Endodermal cell (in vitro differentiated cells): ENCODE results near the gene ZBTB20. TPM values are rescaled to one million over a fixed set of nuclear protein-coding genes. Genes with fewer than 3 reads are reported as not detected.

ENCODE experiments used
- DNase-seq: peaks from one replicate; pipeline ENCODE4 v3.0.0-alpha.2; 2017
- H3K27ac ChIP-seq: 2 replicates; pipeline ENCODE4 v1.5.1; 2013; ENCODE audit warnings: mild to moderate bottlenecking, low read depth, low read length, moderate library complexity
- H3K27me3 ChIP-seq: 2 replicates; pipeline ENCODE4 v1.6.1; 2013; ENCODE audit warnings: mild to moderate bottlenecking, low read length, moderate library complexity; ENCODE audit not compliant: insufficient read depth, control insufficient read depth, poor library complexity, severe bottlenecking
- H3K36me3 ChIP-seq: 2 replicates; pipeline ENCODE4 v1.7.0; 2013; ENCODE audit warnings: mild to moderate bottlenecking, low read length, moderate library complexity; ENCODE audit not compliant: control insufficient read depth, insufficient read depth
- H3K4me1 ChIP-seq: one replicate; pipeline ENCODE4 v1.7.0; 2013; ENCODE audit warnings: low read length; ENCODE audit not compliant: control insufficient read depth, insufficient read depth
- H3K4me3 ChIP-seq: 2 replicates; pipeline ENCODE4 v1.5.1; 2013; ENCODE audit warnings: mild to moderate bottlenecking, low read length, moderate library complexity
- H3K9ac ChIP-seq: 2 replicates; pipeline ENCODE4 v1.6.1; 2013; ENCODE audit warnings: mild to moderate bottlenecking, low read length, moderate library complexity; ENCODE audit not compliant: poor library complexity, severe bottlenecking; ENCODE audit errors: extremely low read depth
- H3K9me3 ChIP-seq: 2 replicates; pipeline ENCODE4 v1.6.1; 2013; ENCODE audit warnings: mild to moderate bottlenecking, low read length, moderate library complexity; ENCODE audit not compliant: control insufficient read depth
- H3K27ac Mint-ChIP-seq: 2 replicates; pipeline ENCODE4 v1.8.0; 2020; ENCODE audit warnings: mixed read lengths
- H3K27me3 Mint-ChIP-seq: 2 replicates; pipeline ENCODE4 v1.8.0; 2021; ENCODE audit warnings: mild to moderate bottlenecking, mixed read lengths; ENCODE audit not compliant: insufficient read depth
- H3K36me3 Mint-ChIP-seq: 2 replicates; pipeline ENCODE4 v1.8.0; 2020; ENCODE audit warnings: low read depth, mixed read lengths
- H3K4me1 Mint-ChIP-seq: 2 replicates; pipeline ENCODE4 v1.8.0; 2020; ENCODE audit warnings: mixed read lengths
- H3K4me3 Mint-ChIP-seq: 2 replicates; pipeline ENCODE4 v1.8.0; 2020; ENCODE audit warnings: mild to moderate bottlenecking, moderate library complexity, mixed read lengths
- H3K9me3 Mint-ChIP-seq: 2 replicates; pipeline ENCODE4 v1.8.0; 2020; ENCODE audit warnings: mild to moderate bottlenecking, mixed read lengths
- CTCF ChIP-seq: fragments of 200-600 bp; sonication (generic); conservative IDR thresholded peaks from 2 replicates; pipeline ENCODE4 v1.5.0; 2021; ENCODE audit warnings: antibody characterized with exemption, mild to moderate bottlenecking
- WGBS, 2 experiments: methylation state at CpG; one replicate each; pipeline versions ENCODE4 v1.1.5 to v1.1.7; 2013; ENCODE audit warnings: missing lambda C conversion rate in 2 of 2, mixed read lengths in 1 of 2; ENCODE audit not compliant: insufficient coverage in 1 of 2, insufficient read length in 1 of 2; 5-methylcytosine and 5-hydroxymethylcytosine counted together
- total RNA-seq, 2 donors: library from RNA; stranded (reverse); fragmentation: NEBNext Ultra II Directional in 1 of 2; extraction: Animal tissue kit (Norgen Biotek cat#: 25700) in 1 of 2; gene quantifications; 2 replicates in 1 of 2; 3 replicates in 1 of 2; pipeline ENCODE4 v1.2.1, GENCODE V29; 2021

The ZBTB20 gene
- total RNA-seq, 2 donors from 2014 or later = 1.6 to 2.9 TPM

GRCh38 chr3:115022835-115023398 lies 124.2 kb downstream of the ZBTB20 start:
- Histone ChIP-seq H3K9ac (no peak overlapping the region), H3K27me3 (no peaks in the 10 kb centered on the region), H3K27ac (no peak overlapping the region), H3K4me1 (no peaks in the 10 kb centered on the region), H3K4me3 (no peak overlapping the region), H3K9me3 (no peaks in the 10 kb centered on the region), H3K36me3 (no peaks in the 10 kb centered on the region)
- no peaks in the 10 kb centered on the region for H3K36me3 Mint-ChIP-seq
- H3K4me3 Mint-ChIP-seq = no peak overlapping the region
- WGBS, 2 experiments = 71 to 96% methylated on average over 1 of the region's 1 CpG
- no peak overlapping the region for H3K27ac Mint-ChIP-seq
- H3K27me3 Mint-ChIP-seq = no peaks in the 10 kb centered on the region
- H3K9me3 Mint-ChIP-seq = no peaks in the 10 kb centered on the region
- TF ChIP-seq CTCF = no peak
- no peaks in the 10 kb centered on the region for H3K4me1 Mint-ChIP-seq
- no peak for DNase-seq

- WGBS, 2 experiments = 94% methylated on average over 2 of the region's 2 CpGs
- Mint-ChIP-seq H3K27me3 (no peaks in the 10 kb centered on the region), H3K36me3 (no peaks in the 10 kb centered on the region), H3K27ac (no peak overlapping the region), H3K4me3 (no peak overlapping the region), H3K9me3 (no peaks in the 10 kb centered on the region), H3K4me1 (no peaks in the 10 kb centered on the region)
- no peaks in the 10 kb centered on the region for H3K36me3 ChIP-seq
- no peak for DNase-seq
- TF ChIP-seq CTCF = no peak
- no peak overlapping the region for H3K4me3 ChIP-seq
- no peak overlapping the region for H3K27ac ChIP-seq
- H3K27me3 ChIP-seq = no peaks in the 10 kb centered on the region
- H3K9me3 ChIP-seq = no peaks in the 10 kb centered on the region
- no peaks in the 10 kb centered on the region for H3K4me1 ChIP-seq
- no peak overlapping the region for H3K9ac ChIP-seq
These were observed 124.9 kb downstream of the ZBTB20 start for GRCh38 chr3:115022199-115022598.

GRCh38 chr3:115021061-115021460 lies 126.0 kb downstream of the ZBTB20 start:
- H3K27me3 Mint-ChIP-seq = no peaks in the 10 kb centered on the region
- TF ChIP-seq CTCF = no peak
- no peaks in the 10 kb centered on the region for H3K4me1 Mint-ChIP-seq
- 75% methylated on average over 1 of the region's 2 CpGs; no CpG with 5 or more reads in 1 of the 2 experiments for WGBS, 2 experiments
- H3K9me3 Mint-ChIP-seq = peaks cover 4% of the 10 kb centered on the region
- H3K4me3 Mint-ChIP-seq = no peak overlapping the region
- no peaks in the 10 kb centered on the region for H3K36me3 ChIP-seq
- H3K9ac ChIP-seq = no peak overlapping the region
- H3K4me3 ChIP-seq = no peak overlapping the region
- H3K9me3 ChIP-seq = no peaks in the 10 kb centered on the region
- H3K4me1 ChIP-seq = no peaks in the 10 kb centered on the region
- H3K36me3 Mint-ChIP-seq = no peaks in the 10 kb centered on the region
- no peak overlapping the region for H3K27ac Mint-ChIP-seq
- no peaks in the 10 kb centered on the region for H3K27me3 ChIP-seq
- DNase-seq = no peak
- no peak overlapping the region for H3K27ac ChIP-seq
